GM10266 (cell line): ENCODE results near the gene RANBP3.

Experiments used
- DNase-seq: peaks from one replicate; pipeline ENCODE4 v3.0.0; 2012; ENCODE audit errors: extremely low spot score
- TF ChIP-seq, protein P1 (sequence below): IDR thresholded peaks from 2 replicates; pipeline ENCODE4 v1.5.1; 2012; ENCODE audit warnings: mild to moderate bottlenecking, low read depth; ENCODE audit not compliant: control insufficient read depth, insufficient read depth; ENCODE audit errors: missing control alignments

Gene RANBP3

DNA sequence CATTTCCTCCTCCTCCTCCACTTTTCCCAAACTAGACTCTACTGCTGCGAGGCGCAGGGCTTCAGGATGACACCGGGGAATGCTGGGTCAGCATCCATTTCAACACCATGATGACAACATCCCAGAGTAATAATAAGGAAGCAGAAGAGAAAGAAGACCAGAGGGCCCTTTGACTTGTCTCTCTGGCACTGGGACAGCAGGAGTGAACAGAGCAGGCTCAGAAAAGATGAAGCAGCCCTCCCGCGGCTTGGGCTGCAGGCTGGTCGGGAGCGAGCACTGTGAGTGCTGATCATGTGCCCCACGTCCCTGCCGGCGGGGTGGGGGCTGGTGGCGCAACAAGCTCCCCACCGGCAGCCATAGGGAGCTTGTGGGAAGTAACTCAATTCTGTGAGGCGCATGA, 30.5 kb downstream of the RANBP3 start:
- no peak for DNase-seq
- TF ChIP-seq, protein P1, sequence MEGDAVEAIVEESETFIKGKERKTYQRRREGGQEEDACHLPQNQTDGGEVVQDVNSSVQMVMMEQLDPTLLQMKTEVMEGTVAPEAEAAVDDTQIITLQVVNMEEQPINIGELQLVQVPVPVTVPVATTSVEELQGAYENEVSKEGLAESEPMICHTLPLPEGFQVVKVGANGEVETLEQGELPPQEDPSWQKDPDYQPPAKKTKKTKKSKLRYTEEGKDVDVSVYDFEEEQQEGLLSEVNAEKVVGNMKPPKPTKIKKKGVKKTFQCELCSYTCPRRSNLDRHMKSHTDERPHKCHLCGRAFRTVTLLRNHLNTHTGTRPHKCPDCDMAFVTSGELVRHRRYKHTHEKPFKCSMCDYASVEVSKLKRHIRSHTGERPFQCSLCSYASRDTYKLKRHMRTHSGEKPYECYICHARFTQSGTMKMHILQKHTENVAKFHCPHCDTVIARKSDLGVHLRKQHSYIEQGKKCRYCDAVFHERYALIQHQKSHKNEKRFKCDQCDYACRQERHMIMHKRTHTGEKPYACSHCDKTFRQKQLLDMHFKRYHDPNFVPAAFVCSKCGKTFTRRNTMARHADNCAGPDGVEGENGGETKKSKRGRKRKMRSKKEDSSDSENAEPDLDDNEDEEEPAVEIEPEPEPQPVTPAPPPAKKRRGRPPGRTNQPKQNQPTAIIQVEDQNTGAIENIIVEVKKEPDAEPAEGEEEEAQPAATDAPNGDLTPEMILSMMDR = no peak

DNA sequence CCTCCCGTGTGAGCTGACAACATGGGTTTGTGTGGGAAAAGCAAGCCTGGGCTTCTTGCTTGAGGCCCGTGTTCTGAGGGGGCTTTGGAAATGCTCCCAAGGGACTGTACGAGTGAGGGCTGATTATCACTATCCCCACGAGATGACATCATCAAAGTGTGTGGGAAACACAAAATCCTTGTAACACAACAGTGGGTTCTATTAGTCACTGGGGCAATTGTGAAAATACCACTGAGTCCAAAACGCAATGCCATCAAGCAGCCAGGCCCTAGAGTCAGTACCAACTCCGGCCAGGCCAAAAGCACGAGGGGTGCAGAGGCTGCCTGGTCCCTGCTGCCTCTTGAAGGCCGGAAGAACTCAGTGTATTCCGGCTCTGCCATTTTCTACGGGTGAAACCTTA, 34.3 kb downstream of the RANBP3 start:
- TF ChIP-seq, protein P1 = no peak
- DNase-seq = no peak

DNA sequence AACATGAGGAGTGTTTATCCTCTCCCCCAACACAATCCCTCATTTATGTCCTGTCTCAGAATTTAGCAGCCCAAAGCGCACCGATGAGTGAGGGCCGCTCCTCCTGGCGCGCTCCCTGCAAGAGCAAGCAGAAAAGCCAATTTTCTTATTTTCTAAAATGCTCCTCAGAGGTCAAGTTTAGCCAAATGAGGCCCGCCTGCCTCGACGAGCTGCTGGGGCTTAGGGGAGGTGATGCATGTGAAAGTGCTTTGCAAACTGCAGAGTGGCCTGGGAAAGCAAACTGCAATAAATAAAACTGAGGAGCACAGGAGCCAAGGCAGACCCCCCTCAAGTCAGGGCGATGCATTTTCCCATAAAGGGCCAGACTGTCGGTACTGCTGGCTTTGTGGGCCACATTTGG, 34.9 kb downstream of the RANBP3 start:
- TF ChIP-seq, protein P1 = no peak
- DNase-seq = no peak

DNA sequence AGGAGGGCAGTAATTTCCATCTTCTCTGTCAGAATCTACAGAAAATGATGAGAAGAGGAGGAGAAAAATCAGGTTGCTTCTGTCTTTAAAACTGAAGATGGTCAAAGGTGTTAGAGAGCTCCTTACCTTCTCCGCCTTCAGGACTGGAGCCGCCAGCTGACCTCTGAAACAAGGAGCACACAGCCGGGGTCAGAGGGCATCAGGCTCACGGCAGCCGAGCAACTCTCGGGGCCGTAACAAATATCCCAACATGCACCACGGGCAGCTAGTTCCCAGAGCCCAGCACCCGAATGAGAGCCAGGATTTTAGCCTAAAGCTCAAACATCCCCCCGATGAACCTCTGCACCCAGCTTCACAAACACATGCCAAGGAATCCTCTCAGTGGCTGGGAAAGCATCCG, 36.3 kb downstream of the RANBP3 start:
- no peak for DNase-seq
- TF ChIP-seq, protein P1 = no peak

DNA sequence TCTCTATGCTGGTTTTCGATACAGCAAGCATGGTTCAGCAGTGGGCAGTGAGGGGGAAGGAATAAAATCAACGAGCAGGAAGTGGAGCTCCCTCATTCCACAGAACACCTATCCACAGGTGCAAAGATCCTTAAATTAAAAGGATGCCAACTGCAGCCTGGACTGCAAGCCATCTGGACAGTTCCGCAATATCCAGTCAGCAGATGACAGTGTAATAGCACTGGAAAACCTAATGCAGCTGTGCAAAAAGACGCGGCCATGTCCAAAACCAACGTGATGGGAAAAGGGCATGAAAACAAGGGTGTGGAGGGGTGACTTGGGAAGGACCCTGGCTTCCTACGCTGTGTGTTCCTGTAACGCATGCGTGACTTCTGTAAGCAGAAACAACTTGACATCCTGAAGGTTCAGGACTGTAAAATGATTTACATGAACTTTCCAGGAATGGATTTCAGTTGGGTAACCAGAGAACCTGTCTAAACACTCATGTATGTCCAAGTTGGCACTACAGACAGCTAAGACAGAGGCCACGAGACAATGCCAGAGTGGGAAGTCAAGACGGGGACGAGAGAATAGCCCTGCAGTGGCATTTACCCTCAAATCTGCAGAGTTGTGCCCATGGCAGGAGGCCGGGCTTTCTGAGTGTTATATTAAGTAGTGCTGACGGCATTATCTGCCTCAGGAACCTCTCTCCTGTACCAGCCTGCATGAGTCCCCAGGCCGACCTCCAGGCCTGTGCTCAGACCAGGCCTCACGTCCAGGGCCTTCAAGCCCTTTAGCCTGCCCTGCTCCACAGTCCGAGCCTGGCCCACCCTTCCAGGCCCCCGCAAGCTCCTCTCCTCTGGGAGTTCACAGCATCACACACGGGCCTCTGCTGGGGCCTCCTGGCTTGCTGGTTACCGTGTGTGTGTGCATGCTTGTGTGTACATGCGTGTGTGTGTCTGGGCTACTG, 37.4 kb downstream of the RANBP3 start:
- TF ChIP-seq, protein P1 = no peak
- DNase-seq = no peak

DNA sequence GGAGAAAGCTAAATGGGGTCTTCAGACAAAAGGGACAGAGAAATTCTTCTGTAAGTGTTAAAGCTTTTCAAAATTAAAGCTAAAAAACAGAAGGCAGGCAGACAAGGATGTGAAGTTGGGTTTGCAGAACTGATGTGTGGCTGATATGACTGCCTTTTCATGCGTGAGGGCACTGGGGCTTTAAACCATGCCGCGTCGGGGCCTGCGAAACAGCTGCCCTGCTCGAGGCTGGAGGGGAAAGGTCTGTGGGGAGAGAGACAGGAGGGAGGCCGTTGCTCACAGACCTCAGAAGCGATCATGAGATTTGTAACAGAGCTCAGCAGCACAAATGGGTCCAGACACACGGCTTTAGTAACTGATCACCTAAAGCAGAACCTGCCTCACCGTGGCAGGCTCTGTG, 40.4 kb downstream of the RANBP3 start:
- TF ChIP-seq, protein P1 = no peak
- DNase-seq = no peak

DNA sequence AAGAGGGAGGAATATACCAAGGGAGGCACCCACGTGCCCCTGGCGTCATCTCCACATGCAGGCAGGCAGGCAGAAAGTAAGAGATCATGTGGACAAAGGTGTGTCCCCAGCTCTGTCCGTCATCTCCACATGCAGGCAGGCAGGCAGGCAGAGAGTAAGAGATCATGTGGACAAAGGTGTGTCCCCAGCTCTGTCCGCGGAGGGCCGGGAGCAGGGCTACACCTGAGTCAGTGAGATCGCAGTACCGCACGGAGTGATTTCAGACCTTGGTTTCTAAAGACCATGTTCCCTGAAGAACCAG, 41.7 kb downstream of the RANBP3 start:
- TF ChIP-seq, protein P1 = no peak
- no peak for DNase-seq
